Neutrophil (primary cell): ENCODE results near the gene TNP2.

ENCODE experiments used
- H3K27ac ChIP-seq: fragments of 200-600 bp; sonication (generic); 2 replicates; pipeline ENCODE4 v1.5.1; 2016; ENCODE audit warnings: mild to moderate bottlenecking, moderate library complexity
- H3K27me3 ChIP-seq: fragments of 200-600 bp; sonication (generic); 2 replicates; pipeline ENCODE4 v1.6.0; 2016; ENCODE audit warnings: mild to moderate bottlenecking
- H3K36me3 ChIP-seq: fragments of 200-600 bp; sonication (generic); 2 replicates; pipeline ENCODE4 v1.5.1; 2017
- H3K4me1 ChIP-seq, 2 experiments: fragments of 200-600 bp in 1 of 2; sonication (generic) in 1 of 2; 1 replicate in 1 of 2; 2 replicates in 1 of 2; pipeline versions ENCODE4 v1.5.1 to v1.6.1; 2013 to 2016; ENCODE audit warnings: low read depth in 1 of 2, low read length in 1 of 2, mild to moderate bottlenecking in 1 of 2, moderate library complexity in 1 of 2; ENCODE audit not compliant: control insufficient read depth in 1 of 2, insufficient read depth in 1 of 2
- H3K4me3 ChIP-seq, 2 experiments: fragments of 200-600 bp in 1 of 2; sonication (generic) in 1 of 2; 1 replicate in 1 of 2; 2 replicates in 1 of 2; pipeline ENCODE4 v1.5.1; 2013 to 2016; ENCODE audit warnings: low read depth in 1 of 2, low read length in 1 of 2, mild to moderate bottlenecking in 1 of 2, moderate library complexity in 1 of 2
- H3K9me3 ChIP-seq: fragments of 200-600 bp; sonication (generic); 2 replicates; pipeline ENCODE4 v1.5.1; 2016
- CTCF ChIP-seq: fragments of 200-600 bp; sonication (generic); IDR thresholded peaks from 2 replicates; pipeline ENCODE4 v1.5.1; 2016; ENCODE audit warnings: antibody characterized with exemption

The TNP2 gene

GRCh38 chr16:11272484-11272883 is 3.4 kb upstream of the TNP2 start:
- no peak overlapping the region for H3K27ac ChIP-seq
- H3K9me3 ChIP-seq = no peaks in the 10 kb centered on the region
- no peak overlapping the region for H3K4me3 ChIP-seq
- H3K27me3 ChIP-seq = no peaks in the 10 kb centered on the region
- H3K36me3 ChIP-seq = no peaks in the 10 kb centered on the region
- TF ChIP-seq CTCF = no peak
- no peaks in the 10 kb centered on the region for H3K4me1 ChIP-seq

DNA sequence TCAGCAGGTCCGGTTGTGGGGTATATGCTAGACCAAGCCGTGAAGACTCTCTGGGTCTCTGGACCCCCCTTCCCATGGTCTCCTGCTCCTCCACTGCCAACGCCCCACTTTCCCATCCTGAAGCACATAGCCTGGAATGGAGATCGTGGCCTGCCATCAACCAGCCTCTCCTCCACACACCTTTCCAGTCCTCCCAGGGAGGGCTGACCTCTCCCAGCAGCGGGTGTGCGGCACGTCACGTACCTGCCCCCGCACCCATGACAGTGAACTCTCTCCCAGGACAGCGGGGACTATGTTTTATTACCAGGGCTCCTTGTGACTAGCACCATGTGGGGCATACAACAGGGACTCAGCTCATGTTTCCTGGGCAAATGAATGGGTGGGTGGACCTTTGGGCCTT is 2.5 kb upstream of the TNP2 start:
- H3K4me1 ChIP-seq = no peaks in the 10 kb centered on the region
- TF ChIP-seq CTCF = no peak
- no peaks in the 10 kb centered on the region for H3K36me3 ChIP-seq
- no peaks in the 10 kb centered on the region for H3K9me3 ChIP-seq
- no peaks in the 10 kb centered on the region for H3K27me3 ChIP-seq
- no peak overlapping the region for H3K27ac ChIP-seq
- H3K4me3 ChIP-seq = no peak overlapping the region

- Histone ChIP-seq H3K36me3 (no peaks in the 10 kb centered on the region), H3K4me3 (no peak overlapping the region), H3K27me3 (no peaks in the 10 kb centered on the region), H3K27ac (no peak overlapping the region), H3K4me1 (no peaks in the 10 kb centered on the region), H3K9me3 (no peaks in the 10 kb centered on the region)
- TF ChIP-seq CTCF = no peak
Observed at GRCh38 chr16:11270602-11271162, 1.6 kb upstream of the TNP2 start.

DNA sequence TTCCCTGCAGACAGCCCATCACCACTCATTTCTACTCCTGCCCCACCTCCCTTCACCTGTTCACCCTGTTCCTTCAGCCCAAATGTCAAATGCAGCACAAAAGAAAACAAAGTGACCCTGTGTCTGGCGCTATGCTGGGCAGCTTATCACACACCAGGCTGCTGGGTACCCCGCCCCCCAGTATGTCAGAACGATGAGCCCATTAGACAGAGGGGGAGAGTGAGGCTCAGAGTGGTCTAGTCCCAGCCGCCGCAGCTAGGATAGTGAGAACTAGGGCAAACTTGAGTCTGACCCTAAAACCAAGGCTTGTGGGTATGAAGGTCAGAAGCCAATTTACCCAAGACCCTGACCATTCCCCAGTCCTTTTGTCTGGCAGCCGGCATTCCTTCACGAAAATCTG is 4.0 kb downstream of the TNP2 start:
- no peak for TF ChIP-seq CTCF
- peaks cover 4 to 7% of the 10 kb centered on the region in 2 experiments for H3K4me1 ChIP-seq
- no peaks in the 10 kb centered on the region for H3K27me3 ChIP-seq
- no peaks in the 10 kb centered on the region for H3K9me3 ChIP-seq
- no peak overlapping the region for H3K27ac ChIP-seq
- H3K4me3 ChIP-seq = no peak overlapping the region
- H3K36me3 ChIP-seq = no peaks in the 10 kb centered on the region

- H3K4me3 ChIP-seq = no peak overlapping the region
- H3K4me1 ChIP-seq = peaks cover 5 to 7% of the 10 kb centered on the region in 2 experiments
- no peaks in the 10 kb centered on the region for H3K36me3 ChIP-seq
- H3K9me3 ChIP-seq = no peaks in the 10 kb centered on the region
- peaks cover under 1% of the 10 kb centered on the region for H3K27me3 ChIP-seq
- H3K27ac ChIP-seq = no peak overlapping the region
- no peak for TF ChIP-seq CTCF
Observed at GRCh38 chr16:11264155-11264832, 4.8 kb downstream of the TNP2 start.
